H9 (cell line): Measurements from ENCODE around the gene MTRF1. TPM values are rescaled to one million over a fixed set of nuclear protein-coding genes. Genes with fewer than 3 reads are reported as not detected.
A peak's percentile ranks its signal among the peaks of the same experiment; 100 is the strongest.

ENCODE experiments used
- DNase-seq: peaks from one replicate; pipeline ENCODE4 v3.0.0-alpha.2; 2017
- H2AFZ ChIP-seq: one replicate; pipeline ENCODE4 v1.6.1; 2013; ENCODE audit warnings: mild to moderate bottlenecking, low read length, control low read depth, moderate library complexity
- H2AK5ac ChIP-seq: 2 replicates; pipeline ENCODE4 v1.6.1; 2013; ENCODE audit warnings: low read length, control low read depth, mixed read lengths; ENCODE audit not compliant: insufficient read length
- H2BK120ac ChIP-seq: one replicate; pipeline ENCODE4 v1.6.1; 2013; ENCODE audit warnings: low read depth, mild to moderate bottlenecking, low read length, control low read depth, inconsistent platforms; ENCODE audit not compliant: poor library complexity, severe bottlenecking
- H2BK12ac ChIP-seq: 2 replicates; pipeline ENCODE4 v1.6.1; 2013; ENCODE audit warnings: low read length, control low read depth, mixed read lengths, low read depth; ENCODE audit not compliant: insufficient read length
- H2BK15ac ChIP-seq: 2 replicates; pipeline ENCODE4 v1.6.1; 2013; ENCODE audit warnings: low read depth, low read length, control low read depth
- H2BK20ac ChIP-seq: one replicate; pipeline ENCODE4 v1.6.1; 2013; ENCODE audit warnings: low read depth, mild to moderate bottlenecking, low read length, control low read depth, inconsistent platforms; ENCODE audit not compliant: poor library complexity, severe bottlenecking
- H2BK5ac ChIP-seq: 2 replicates; pipeline ENCODE4 v1.6.1; 2013; ENCODE audit warnings: low read length, control low read depth, mixed read lengths; ENCODE audit not compliant: insufficient read length
- H3K14ac ChIP-seq: 2 replicates; pipeline ENCODE4 v1.6.1; 2013; ENCODE audit warnings: low read length, control low read depth; ENCODE audit not compliant: insufficient read depth
- H3K18ac ChIP-seq: 2 replicates; pipeline ENCODE4 v1.6.1; 2013; ENCODE audit warnings: low read depth, mild to moderate bottlenecking, mixed read lengths, low read length, control low read depth; ENCODE audit not compliant: insufficient read length
- H3K23ac ChIP-seq: 2 replicates; pipeline ENCODE4 v1.6.1; 2013; ENCODE audit warnings: low read length, control low read depth, mixed read lengths, low read depth; ENCODE audit not compliant: insufficient read length
- H3K23me2 ChIP-seq: 2 replicates; pipeline ENCODE4 v1.6.1; 2013; ENCODE audit warnings: low read depth, mild to moderate bottlenecking, mixed read lengths, low read length, control low read depth; ENCODE audit not compliant: insufficient read length, poor library complexity, severe bottlenecking
- H3K27ac ChIP-seq: 2 replicates; pipeline ENCODE4 v1.5.1; 2013; ENCODE audit warnings: low read length, control low read depth, mixed read lengths, low read depth; ENCODE audit not compliant: insufficient read length
- H3K27me3 ChIP-seq: 2 replicates; pipeline ENCODE4 v1.6.1; 2013; ENCODE audit warnings: low read length, control low read depth, inconsistent platforms; ENCODE audit not compliant: insufficient read depth
- H3K4ac ChIP-seq: 2 replicates; pipeline ENCODE4 v1.6.1; 2013; ENCODE audit warnings: low read depth, mild to moderate bottlenecking, control low read depth, inconsistent platforms, low read length, moderate library complexity
- H3K4me1 ChIP-seq: 2 replicates; pipeline ENCODE4 v1.6.1; 2013; ENCODE audit warnings: low read length, control low read depth, inconsistent platforms; ENCODE audit not compliant: insufficient read depth
- H3K4me2 ChIP-seq: 2 replicates; pipeline ENCODE4 v1.6.1; 2013; ENCODE audit warnings: low read length, control low read depth, mixed read lengths; ENCODE audit not compliant: insufficient read length, insufficient read depth
- H3K56ac ChIP-seq: 2 replicates; pipeline ENCODE4 v1.6.1; 2013; ENCODE audit warnings: low read depth, mild to moderate bottlenecking, mixed read lengths, low read length, control low read depth; ENCODE audit not compliant: insufficient read length
- H3K79me1 ChIP-seq: 2 replicates; pipeline ENCODE4 v1.6.1; 2013; ENCODE audit warnings: low read depth, mild to moderate bottlenecking, moderate library complexity, low read length, control low read depth, inconsistent platforms; ENCODE audit not compliant: insufficient read depth, poor library complexity, severe bottlenecking
- H3K79me2 ChIP-seq: 2 replicates; pipeline ENCODE4 v1.6.1; 2013; ENCODE audit warnings: low read length, control low read depth, inconsistent platforms; ENCODE audit not compliant: insufficient read depth
- H3K9ac ChIP-seq: 2 replicates; pipeline ENCODE4 v1.6.1; 2013; ENCODE audit warnings: low read length, control low read depth, mixed read lengths; ENCODE audit not compliant: insufficient read length; ENCODE audit errors: extremely low read depth
- H3K9me3 ChIP-seq: one replicate; pipeline ENCODE4 v1.6.1; 2013; ENCODE audit warnings: low read depth, low read length, inconsistent platforms; ENCODE audit not compliant: control insufficient read depth
- H3T11ph ChIP-seq: one replicate; pipeline ENCODE4 v1.6.1; 2013; ENCODE audit warnings: mild to moderate bottlenecking, low read length, control low read depth, inconsistent platforms
- H4K20me1 ChIP-seq: one replicate; pipeline ENCODE4 v1.6.1; 2013; ENCODE audit not compliant: control insufficient read depth, insufficient read length, insufficient read depth
- H4K5ac ChIP-seq: 2 replicates; pipeline ENCODE4 v1.6.1; 2013; ENCODE audit warnings: low read depth, mild to moderate bottlenecking, mixed read lengths, low read length, control low read depth; ENCODE audit not compliant: insufficient read length
- H4K8ac ChIP-seq: replicated peaks from 2 replicates; pipeline ENCODE4 v1.6.1; 2013; ENCODE audit warnings: low read length, control low read depth, mixed read lengths, low read depth; ENCODE audit not compliant: insufficient read length
- H4K91ac ChIP-seq: 2 replicates; pipeline ENCODE4 v1.6.1; 2013; ENCODE audit warnings: low read depth, mild to moderate bottlenecking, moderate library complexity, mixed read lengths, low read length, control low read depth; ENCODE audit not compliant: insufficient read length
- H3K27ac Mint-ChIP-seq, 3 experiments: 2 replicates in 2 of 3; 3 replicates in 1 of 3; pipeline ENCODE4 v1.8.0; 2020 to 2021; ENCODE audit warnings: mixed read lengths in 3 of 3, mild to moderate bottlenecking in 1 of 3, moderate library complexity in 1 of 3
- H3K27me3 Mint-ChIP-seq: 2 replicates; pipeline ENCODE4 v1.8.0; 2021; ENCODE audit warnings: low read depth, mild to moderate bottlenecking, moderate library complexity, mixed read lengths
- H3K36me3 Mint-ChIP-seq, 3 experiments: 2 replicates in 2 of 3; 3 replicates in 1 of 3; pipeline ENCODE4 v1.8.0; 2020 to 2021; ENCODE audit warnings: low read depth in 3 of 3, mixed read lengths in 3 of 3; ENCODE audit not compliant: insufficient read depth in 1 of 3
- H3K4me1 Mint-ChIP-seq, 2 experiments: 2 replicates each; pipeline ENCODE4 v1.8.0; 2020; ENCODE audit warnings: mixed read lengths in 2 of 2
- H3K4me3 Mint-ChIP-seq, 2 experiments: 2 replicates in 1 of 2; 3 replicates in 1 of 2; pipeline ENCODE4 v1.8.0; 2020 to 2021; ENCODE audit warnings: mild to moderate bottlenecking in 2 of 2, mixed read lengths in 2 of 2, moderate library complexity in 1 of 2
- H3K9me3 Mint-ChIP-seq, 2 experiments: 2 replicates in 1 of 2; 3 replicates in 1 of 2; pipeline ENCODE4 v1.8.0; 2020; ENCODE audit warnings: mild to moderate bottlenecking in 2 of 2, mixed read lengths in 2 of 2, moderate library complexity in 1 of 2
- WGBS: extraction: QIAGEN DNeasy Blood & Tissue Kit; methylation state at CpG from one replicate; pipeline ENCODE4 v1.1.7; 2013; ENCODE audit warnings: missing lambda C conversion rate, low lambda C conversion rate, mixed read lengths; ENCODE audit not compliant: insufficient read length; ENCODE audit errors: extremely low coverage; 5-methylcytosine and 5-hydroxymethylcytosine counted together
- total RNA-seq: library from RNA; stranded (reverse); gene quantifications from 2 replicates; pipeline ENCODE4 v1.2.1, GENCODE V29; 2021
- TF ChIP-seq, protein P1 (sequence below): fragments of 200-600 bp; sonication (generic); conservative IDR thresholded peaks from 3 replicates; pipeline ENCODE4 v1.8.0; 2021; ENCODE audit warnings: antibody characterized with exemption, mild to moderate bottlenecking

MTRF1 gene
- total RNA-seq, 1 experiment from 2014 or later: 16.2 TPM

DNA sequence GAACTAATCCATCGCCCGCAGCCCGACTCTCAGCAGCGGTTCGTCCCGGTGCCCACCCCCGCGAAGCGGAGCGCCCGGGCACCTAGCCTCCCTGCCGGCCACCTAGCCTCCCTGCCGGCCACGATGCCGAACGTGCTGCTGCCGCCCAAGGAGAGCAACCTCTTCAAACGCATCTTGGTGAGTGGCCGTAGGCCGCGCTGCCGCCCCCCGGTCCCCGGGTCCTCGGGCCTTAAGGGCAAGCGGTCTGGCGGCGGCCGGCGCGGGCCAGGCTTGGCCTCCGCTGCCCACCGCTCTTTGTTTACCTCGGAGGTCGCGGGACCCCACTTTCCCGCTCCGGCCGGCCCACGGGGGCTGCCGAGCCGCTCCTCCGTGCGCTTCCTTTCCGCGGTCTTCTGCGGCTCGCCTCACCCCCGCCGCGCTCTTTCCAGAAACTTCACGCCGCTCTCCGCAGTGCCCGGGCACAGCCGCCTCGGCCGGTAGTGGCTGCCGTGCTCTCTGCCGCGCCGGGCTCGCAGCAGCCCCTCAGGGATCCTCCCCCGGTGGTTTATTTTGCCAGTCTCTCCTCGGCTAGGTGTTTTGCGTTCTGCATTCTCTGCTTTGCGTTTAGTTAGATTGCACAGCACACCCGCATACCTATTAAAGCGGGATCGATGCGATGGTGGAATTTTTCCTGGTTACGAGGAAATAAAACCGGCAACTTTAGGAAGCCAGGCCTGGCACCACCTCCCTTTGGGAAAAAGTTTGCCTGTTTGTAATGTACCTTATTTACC lies 48.2 kb upstream of the MTRF1 start:
- H3K27me3 ChIP-seq: no peaks in the 10 kb centered on the region
- DNase-seq: no peak
- H3K14ac ChIP-seq: peak overlapping the region; percentile 93
- H4K20me1 ChIP-seq: no peaks in the 10 kb centered on the region
- TF ChIP-seq, protein P1, sequence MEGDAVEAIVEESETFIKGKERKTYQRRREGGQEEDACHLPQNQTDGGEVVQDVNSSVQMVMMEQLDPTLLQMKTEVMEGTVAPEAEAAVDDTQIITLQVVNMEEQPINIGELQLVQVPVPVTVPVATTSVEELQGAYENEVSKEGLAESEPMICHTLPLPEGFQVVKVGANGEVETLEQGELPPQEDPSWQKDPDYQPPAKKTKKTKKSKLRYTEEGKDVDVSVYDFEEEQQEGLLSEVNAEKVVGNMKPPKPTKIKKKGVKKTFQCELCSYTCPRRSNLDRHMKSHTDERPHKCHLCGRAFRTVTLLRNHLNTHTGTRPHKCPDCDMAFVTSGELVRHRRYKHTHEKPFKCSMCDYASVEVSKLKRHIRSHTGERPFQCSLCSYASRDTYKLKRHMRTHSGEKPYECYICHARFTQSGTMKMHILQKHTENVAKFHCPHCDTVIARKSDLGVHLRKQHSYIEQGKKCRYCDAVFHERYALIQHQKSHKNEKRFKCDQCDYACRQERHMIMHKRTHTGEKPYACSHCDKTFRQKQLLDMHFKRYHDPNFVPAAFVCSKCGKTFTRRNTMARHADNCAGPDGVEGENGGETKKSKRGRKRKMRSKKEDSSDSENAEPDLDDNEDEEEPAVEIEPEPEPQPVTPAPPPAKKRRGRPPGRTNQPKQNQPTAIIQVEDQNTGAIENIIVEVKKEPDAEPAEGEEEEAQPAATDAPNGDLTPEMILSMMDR: no peak
- Mint-ChIP-seq H3K27ac (peak overlapping the region; percentile 47 to 97 (median 93); a peak in 6 of 7 replicates), H3K4me3 (peak overlapping the region; percentile 92 to 97), H3K27me3 (no peaks in the 10 kb centered on the region), H3K36me3 (peaks cover 0 to under 1% (median under 1%) of the 10 kb centered on the region in 3 experiments; a peak in 2 of 7 replicates), H3K9me3 (no peaks in the 10 kb centered on the region), H3K4me1 (peaks cover 32 to 34% of the 10 kb centered on the region in 2 experiments)
- H3K4me2 ChIP-seq: peak overlapping the region; percentile 80
- peaks cover 34% of the 10 kb centered on the region for H3K79me2 ChIP-seq
- H3K23me2 ChIP-seq: peaks cover 6% of the 10 kb centered on the region
- H3K4me1 ChIP-seq: peaks cover 9% of the 10 kb centered on the region
- no peak overlapping the region for H4K8ac ChIP-seq
- WGBS: no CpG with 5 or more reads among the region's 73 CpGs
- no peak overlapping the region for H2BK12ac ChIP-seq
- H4K5ac ChIP-seq: no peak overlapping the region
- no peak overlapping the region for H3T11ph ChIP-seq
- no peaks in the 10 kb centered on the region for H3K9me3 ChIP-seq
- no peak overlapping the region for H2BK20ac ChIP-seq
- no peak overlapping the region for H3K27ac ChIP-seq
- no peak overlapping the region for H3K56ac ChIP-seq
- no peak overlapping the region for H2BK15ac ChIP-seq
- H2BK5ac ChIP-seq: no peak overlapping the region
- H3K4ac ChIP-seq: no peak overlapping the region
- no peak overlapping the region for H2AK5ac ChIP-seq
- no peak overlapping the region for H3K23ac ChIP-seq
- no peak overlapping the region for H2BK120ac ChIP-seq
- H4K91ac ChIP-seq: no peak overlapping the region
- peaks cover 4% of the 10 kb centered on the region for H3K79me1 ChIP-seq
- H2AFZ ChIP-seq: no peak overlapping the region
- peak overlapping the region; percentile 96 for H3K9ac ChIP-seq
- H3K18ac ChIP-seq: peak overlapping the region; percentile 90
